Non-pigmented ciliary epithelial cell (primary cell): ENCODE measurements around the gene PHACTR4.
A peak's percentile ranks its signal among the peaks of the same experiment; 100 is the strongest.
"Not testable (repeated sequence)": the region's sequence is repeated elsewhere in the genome, so short reads cannot be mapped to it uniquely, and the experiment has no call there.

Experiments used
- DNase-seq: peaks from one replicate; pipeline ENCODE4 v3.0.0-alpha.2; 2010; ENCODE audit warnings: low read depth

PHACTR4 gene

GRCh38 chr1:28371010-28371377, 1.5 kb downstream of the PHACTR4 start:
- DNase-seq: no peak

GRCh38 chr1:28373450-28373849, 3.9 kb downstream of the PHACTR4 start:
- not testable (repeated sequence) for DNase-seq

- DNase-seq: no peak
These were observed 4.8 kb downstream of the PHACTR4 start for GRCh38 chr1:28374297-28374696.

GRCh38 chr1:28375598-28375997, 6.1 kb downstream of the PHACTR4 start:
- not testable (repeated sequence) for DNase-seq

- not testable (repeated sequence) for DNase-seq
These were observed 6.7 kb downstream of the PHACTR4 start for GRCh38 chr1:28376195-28376594.

- DNase-seq: no peak
These were observed 9.4 kb downstream of the PHACTR4 start for GRCh38 chr1:28378906-28379305.

- no peak for DNase-seq
These were observed 10.9 kb downstream of the PHACTR4 start for GRCh38 chr1:28380394-28380793.

GRCh38 chr1:28383785-28384184, 14.2 kb downstream of the PHACTR4 start:
- not testable (repeated sequence) for DNase-seq

- peak; percentile 82 for DNase-seq
These were observed 22.6 kb downstream of the PHACTR4 start for GRCh38 chr1:28392027-28392652.

GRCh38 chr1:28394136-28394535, 24.6 kb downstream of the PHACTR4 start:
- no peak for DNase-seq

- no peak for DNase-seq
These were observed 25.6 kb downstream of the PHACTR4 start for GRCh38 chr1:28395181-28395580.

GRCh38 chr1:28401760-28402159, 32.2 kb downstream of the PHACTR4 start:
- DNase-seq: no peak

- DNase-seq: no peak
These were observed 39.5 kb downstream of the PHACTR4 start for GRCh38 chr1:28409090-28409489.

GRCh38 chr1:28411656-28412055, 42.1 kb downstream of the PHACTR4 start:
- DNase-seq: no peak

GRCh38 chr1:28412731-28413130, 43.2 kb downstream of the PHACTR4 start:
- DNase-seq: no peak

GRCh38 chr1:28416509-28417194, 47.1 kb downstream of the PHACTR4 start:
- no peak for DNase-seq

GRCh38 chr1:28417441-28417922, 47.9 kb downstream of the PHACTR4 start:
- peak; percentile 40 for DNase-seq

GRCh38 chr1:28417926-28418637, 48.5 kb downstream of the PHACTR4 start:
- DNase-seq: no peak

GRCh38 chr1:28421744-28422143, 52.2 kb downstream of the PHACTR4 start:
- no peak for DNase-seq

- DNase-seq: no peak
These were observed 57.3 kb downstream of the PHACTR4 start for GRCh38 chr1:28426831-28427230.

GRCh38 chr1:28428012-28428411, 58.5 kb downstream of the PHACTR4 start:
- DNase-seq: no peak

- no peak for DNase-seq
These were observed 59.5 kb downstream of the PHACTR4 start for GRCh38 chr1:28428990-28429520.
